PC-3 (cell line): Measurements from ENCODE around the gene GP9. TPM values are rescaled to one million over a fixed set of nuclear protein-coding genes. Genes with fewer than 3 reads are reported as not detected.

Experiments
- ATAC-seq: fragments of 200-7000 bp; cut with Tn5 transposase; 2 replicates; pipeline ENCODE4 v1.9.1; 2020; ENCODE audit warnings: mild to moderate bottlenecking, moderate library complexity
- BruUV-seq: library from RNA; stranded (reverse); fragments of 400-500 nt; replicated peaks from 2 replicates; lab custom pipeline; 2021; lab: Mats Ljungman, UMichigan
- CTCF ChIA-PET: fragments of 300-600 bp; sonication (Branson Sonifier 250); formaldehyde crosslinking; loops from one replicate; lab custom pipeline; 2022; ENCODE audit warnings: antibody characterized with exemption; lab: Charles Lee
- POLR2A ChIA-PET: fragments of 300-600 bp; sonication (Branson Sonifier 250); formaldehyde crosslinking; loops from one replicate; lab custom pipeline; 2022; ENCODE audit warnings: antibody characterized with exemption; ENCODE audit not compliant: unreplicated experiment; lab: Charles Lee
- DNase-seq: peaks from one replicate; pipeline ENCODE4 v3.0.0-alpha.2; 2015
- H2AFZ ChIP-seq: fragments of 300-600 bp; sonication (generic); 2 replicates; pipeline ENCODE4 v1.6.0; 2016; ENCODE audit warnings: antibody characterized with exemption, low read length
- H3F3A ChIP-seq: fragments of 300-600 bp; sonication (generic); one replicate; pipeline ENCODE4 v1.6.0; 2017; ENCODE audit warnings: antibody characterized with exemption, low read length, control low read depth, mild to moderate bottlenecking; ENCODE audit not compliant: unreplicated experiment
- H3K27ac ChIP-seq: fragments of 300-600 bp; sonication (generic); 2 replicates; pipeline ENCODE4 v1.5.1; 2016; ENCODE audit warnings: mild to moderate bottlenecking, low read length
- H3K27me3 ChIP-seq: fragments of 300-600 bp; sonication (generic); 2 replicates; pipeline ENCODE4 v1.6.1; 2016; ENCODE audit warnings: low read length, mixed read lengths
- H3K36me3 ChIP-seq: fragments of 300-600 bp; sonication (generic); 2 replicates; pipeline ENCODE4 v1.6.1; 2016; ENCODE audit warnings: low read depth, mixed run types, low read length, mixed read lengths
- H3K4me1 ChIP-seq: fragments of 300-600 bp; sonication (generic); 2 replicates; pipeline ENCODE4 v1.5.1; 2016; ENCODE audit warnings: low read length; ENCODE audit not compliant: insufficient read depth
- H3K4me2 ChIP-seq: fragments of 300-600 bp; sonication (generic); 2 replicates; pipeline ENCODE4 v1.6.0; 2016; ENCODE audit warnings: low read length
- H3K4me3 ChIP-seq: fragments of 300-600 bp; sonication (generic); 2 replicates; pipeline ENCODE4 v1.5.1; 2016; ENCODE audit warnings: mild to moderate bottlenecking, low read length, mixed read lengths
- H3K79me2 ChIP-seq: fragments of 300-600 bp; sonication (generic); 2 replicates; pipeline ENCODE4 v1.6.1; 2017; ENCODE audit warnings: low read length, mixed read lengths
- H3K9ac ChIP-seq: fragments of 300-600 bp; sonication (generic); 2 replicates; pipeline ENCODE4 v1.6.0; 2016; ENCODE audit warnings: mild to moderate bottlenecking, low read length
- H3K9me2 ChIP-seq: fragments of 300-600 bp; sonication (generic); replicated peaks from 2 replicates; pipeline ENCODE4 v1.6.1; 2016; ENCODE audit warnings: mixed run types, low read length, mixed read lengths
- H3K9me3 ChIP-seq: fragments of 300-600 bp; sonication (generic); 2 replicates; pipeline ENCODE4 v1.6.1; 2016; ENCODE audit warnings: low read length, mixed read lengths
- H4K20me1 ChIP-seq: fragments of 300-600 bp; sonication (generic); 2 replicates; pipeline ENCODE4 v1.6.1; 2016; ENCODE audit warnings: low read length, mixed read lengths
- EZH2 ChIP-seq: fragments of 300-600 bp; sonication (generic); IDR thresholded peaks from one replicate; pipeline ENCODE4 v1.6.1; 2017; ENCODE audit warnings: antibody characterized with exemption, mild to moderate bottlenecking, low read length; ENCODE audit not compliant: unreplicated experiment
- EZH2phosphoT487 ChIP-seq: fragments of 300-600 bp; sonication (generic); IDR thresholded peaks from 2 replicates; pipeline ENCODE4 v1.6.1; 2018; ENCODE audit warnings: mild to moderate bottlenecking, antibody characterized with exemption, low read length, borderline replicate concordance
- intact Hi-C: fragments of 100-400 bp; cut with micrococcal nuclease; formaldehyde crosslinking; loops from 2 replicates; pipeline ENCODE4 v1.9.0; 2023
- total RNA-seq: library from RNA; depleted of rRNA; stranded (reverse); fragments of >200 nt; gene quantifications from 2 replicates; pipeline ENCODE4 v1.2.3, GENCODE V29; 2014
- TF ChIP-seq, protein P1 (sequence below): fragments of 300-600 bp; sonication (generic); conservative IDR thresholded peaks from 2 replicates; pipeline ENCODE4 v1.5.1; 2017; ENCODE audit warnings: antibody characterized with exemption, low read depth, mild to moderate bottlenecking, low read length

The GP9 gene
- total RNA-seq, 1 experiment from 2014 or later: not detected

DNA sequence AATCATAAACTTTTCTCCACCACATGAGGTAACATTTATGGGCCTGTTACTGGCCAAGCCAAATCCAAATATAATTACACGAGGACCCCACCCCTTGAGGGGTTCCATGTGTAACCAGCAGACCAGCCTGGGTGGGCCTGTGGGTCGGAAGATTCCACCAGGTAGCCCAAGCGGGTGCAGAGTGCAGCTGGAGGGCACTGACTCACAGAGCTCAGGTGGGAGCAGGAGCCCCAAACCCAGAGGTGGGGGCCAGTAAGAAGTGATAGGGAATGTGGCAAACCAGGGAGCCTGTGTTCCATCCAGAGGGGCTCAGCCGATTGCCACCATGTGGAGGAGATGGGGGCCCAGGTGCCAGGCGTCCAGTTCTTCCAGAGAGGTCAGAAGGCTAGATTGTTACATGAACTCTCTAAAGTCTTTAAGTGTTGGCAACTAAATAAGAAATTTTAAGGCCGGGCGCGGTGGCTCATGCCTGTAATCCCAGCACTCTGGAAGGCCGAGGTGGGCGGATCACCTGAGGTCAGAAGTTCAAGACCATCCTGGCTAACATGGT lies 2.6 kb downstream of the GP9 start:
- TF ChIP-seq, protein P1, sequence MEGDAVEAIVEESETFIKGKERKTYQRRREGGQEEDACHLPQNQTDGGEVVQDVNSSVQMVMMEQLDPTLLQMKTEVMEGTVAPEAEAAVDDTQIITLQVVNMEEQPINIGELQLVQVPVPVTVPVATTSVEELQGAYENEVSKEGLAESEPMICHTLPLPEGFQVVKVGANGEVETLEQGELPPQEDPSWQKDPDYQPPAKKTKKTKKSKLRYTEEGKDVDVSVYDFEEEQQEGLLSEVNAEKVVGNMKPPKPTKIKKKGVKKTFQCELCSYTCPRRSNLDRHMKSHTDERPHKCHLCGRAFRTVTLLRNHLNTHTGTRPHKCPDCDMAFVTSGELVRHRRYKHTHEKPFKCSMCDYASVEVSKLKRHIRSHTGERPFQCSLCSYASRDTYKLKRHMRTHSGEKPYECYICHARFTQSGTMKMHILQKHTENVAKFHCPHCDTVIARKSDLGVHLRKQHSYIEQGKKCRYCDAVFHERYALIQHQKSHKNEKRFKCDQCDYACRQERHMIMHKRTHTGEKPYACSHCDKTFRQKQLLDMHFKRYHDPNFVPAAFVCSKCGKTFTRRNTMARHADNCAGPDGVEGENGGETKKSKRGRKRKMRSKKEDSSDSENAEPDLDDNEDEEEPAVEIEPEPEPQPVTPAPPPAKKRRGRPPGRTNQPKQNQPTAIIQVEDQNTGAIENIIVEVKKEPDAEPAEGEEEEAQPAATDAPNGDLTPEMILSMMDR: no peak
- TF ChIP-seq EZH2 (no peak), EZH2phosphoT487 (no peak)
- Histone ChIP-seq H3K79me2 (no peaks in the 10 kb centered on the region), H3K36me3 (no peaks in the 10 kb centered on the region), H3K9me3 (no peaks in the 10 kb centered on the region), H4K20me1 (no peaks in the 10 kb centered on the region), H3K9me2 (no peaks in the 10 kb centered on the region), H3F3A (no peaks in the 10 kb centered on the region), H3K4me2 (no peak overlapping the region), H3K4me1 (no peaks in the 10 kb centered on the region), H3K27me3 (no peaks in the 10 kb centered on the region), H3K9ac (no peak overlapping the region), H2AFZ (no peak overlapping the region), H3K4me3 (no peak overlapping the region), H3K27ac (no peak overlapping the region)
- BruUV-seq: no TSS peak
- ATAC-seq: no peak
- ChIA-PET CTCF (no interaction called here), POLR2A (no interaction called here)
- intact Hi-C loops: no loop called here
- no peak for DNase-seq

DNA sequence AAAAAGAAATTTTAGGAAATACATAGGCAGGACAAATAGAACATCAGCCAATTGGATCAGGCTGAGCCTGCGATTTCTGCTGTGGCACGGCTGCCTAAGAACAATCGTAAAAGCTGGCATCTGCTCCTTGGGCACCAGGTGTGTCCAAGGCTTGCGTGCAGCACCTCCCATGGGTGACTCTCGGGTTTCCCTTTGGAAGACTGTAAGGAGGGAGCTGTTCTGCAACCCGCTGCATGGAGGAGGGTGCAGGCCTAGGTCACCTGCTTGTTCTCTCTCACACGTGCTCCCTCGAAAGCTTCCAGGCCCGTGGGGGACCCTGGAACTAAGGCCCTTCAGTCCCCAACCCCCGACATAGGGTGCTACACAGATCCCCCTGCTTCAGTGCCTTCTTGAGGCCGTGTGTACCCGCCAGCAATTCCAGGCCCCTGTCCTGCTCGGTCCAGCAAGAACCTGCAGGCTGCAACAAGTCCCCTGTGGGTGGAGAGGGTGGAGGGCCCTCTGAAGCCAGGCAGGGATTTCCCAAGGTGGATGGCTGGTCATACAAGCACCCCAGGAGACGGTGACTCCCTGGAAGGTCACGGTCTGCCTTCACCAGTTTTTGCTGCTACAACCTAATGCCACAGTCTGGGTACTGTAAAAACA lies 3.4 kb downstream of the GP9 start:
- Histone ChIP-seq H3K79me2 (no peaks in the 10 kb centered on the region), H3K9ac (no peak overlapping the region), H3K27me3 (no peaks in the 10 kb centered on the region), H3K9me2 (no peaks in the 10 kb centered on the region), H3K4me2 (no peak overlapping the region), H3K27ac (no peak overlapping the region), H2AFZ (no peak overlapping the region), H3K9me3 (no peaks in the 10 kb centered on the region), H3K36me3 (no peaks in the 10 kb centered on the region), H3K4me3 (no peak overlapping the region), H3K4me1 (no peaks in the 10 kb centered on the region), H3F3A (no peaks in the 10 kb centered on the region), H4K20me1 (no peaks in the 10 kb centered on the region)
- DNase-seq: no peak
- POLR2A ChIA-PET: no interaction called here
- no peak for ATAC-seq
- no peak for TF ChIP-seq EZH2phosphoT487
- TF ChIP-seq EZH2: no peak
- TF ChIP-seq, protein P1: no peak
- BruUV-seq: no TSS peak
- CTCF ChIA-PET: no interaction called here
- intact Hi-C loops: no loop called here

DNA sequence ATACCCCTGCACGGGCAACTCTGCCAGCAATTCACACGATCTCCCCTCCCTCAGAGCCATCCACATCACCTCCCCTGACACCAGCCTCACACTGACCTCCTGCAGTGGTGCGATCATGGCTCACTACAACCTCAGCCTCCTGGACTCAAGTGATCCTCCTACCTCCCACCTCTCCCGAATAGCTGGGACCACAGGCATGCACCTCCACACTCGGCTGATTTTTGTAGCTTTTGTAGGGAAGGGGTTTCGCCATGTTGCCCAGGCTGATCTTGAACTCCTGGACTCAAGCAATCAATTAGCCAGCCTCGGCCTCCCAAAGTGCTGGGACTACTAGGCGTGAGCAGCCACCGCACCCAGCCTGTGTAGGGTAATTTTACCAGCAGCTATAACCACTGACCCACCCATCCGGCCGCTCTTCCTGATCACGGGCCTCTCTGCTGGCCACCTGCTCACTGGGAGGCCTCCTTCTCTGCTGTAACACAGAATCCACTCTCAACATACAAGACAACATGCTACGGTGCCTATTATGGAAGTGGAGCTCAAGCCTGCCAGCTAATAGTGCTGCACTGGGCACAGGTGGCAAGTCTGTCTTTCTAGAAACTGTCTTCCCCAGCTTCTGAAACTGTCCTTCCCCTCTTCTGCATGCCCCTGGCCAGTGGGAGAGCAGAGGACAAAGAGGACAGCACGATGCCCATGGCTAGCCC lies 4.6 kb downstream of the GP9 start:
- H3K4me2 ChIP-seq: no peak overlapping the region
- no peaks in the 10 kb centered on the region for H3K9me3 ChIP-seq
- POLR2A ChIA-PET: no interaction called here
- H2AFZ ChIP-seq: no peak overlapping the region
- no TSS peak for BruUV-seq
- no peak overlapping the region for H3K4me3 ChIP-seq
- no peaks in the 10 kb centered on the region for H3K4me1 ChIP-seq
- CTCF ChIA-PET: no interaction called here
- H3K27me3 ChIP-seq: no peaks in the 10 kb centered on the region
- H3K79me2 ChIP-seq: no peaks in the 10 kb centered on the region
- no peak overlapping the region for H3K27ac ChIP-seq
- ATAC-seq: no peak
- TF ChIP-seq EZH2: no peak
- TF ChIP-seq, protein P1: no peak
- no peak for TF ChIP-seq EZH2phosphoT487
- H3F3A ChIP-seq: no peaks in the 10 kb centered on the region
- no peak overlapping the region for H3K9ac ChIP-seq
- DNase-seq: no peak
- H3K36me3 ChIP-seq: no peaks in the 10 kb centered on the region
- H3K9me2 ChIP-seq: no peaks in the 10 kb centered on the region
- intact Hi-C loops: no loop called here
- H4K20me1 ChIP-seq: no peaks in the 10 kb centered on the region
